A549 (cell line): ENCODE measurements around the gene YWHAG. TPM values are rescaled to one million over a fixed set of nuclear protein-coding genes. Genes with fewer than 3 reads are reported as not detected.
A peak's percentile ranks its signal among the peaks of the same experiment; 100 is the strongest.

Source experiments
- ATAC-seq, 2 experiments: fragments of 200-7000 bp in 1 of 2; fragments of >200 bp in 1 of 2; cut with Nextera tagmentation in 1 of 2; cut with Tn5 transposase in 1 of 2; 3 replicates each; pipeline versions ENCODE4 v1.8.0 to v1.9.1; 2018 to 2020; ENCODE audit warnings: mild to moderate bottlenecking in 1 of 2, moderate library complexity in 1 of 2
- CTCF ChIA-PET: fragments of 300-600 bp; sonication (Branson Sonifier 250); formaldehyde crosslinking; extraction: SDS; loops from one replicate; lab custom pipeline; 2021; ENCODE audit warnings: antibody characterized with exemption, inconsistent platforms; lab: Yijun Ruan, JAX
- POLR2A ChIA-PET: fragments of 350-600 bp; formaldehyde crosslinking; extraction: SDS; loops from one replicate; lab custom pipeline; 2021; ENCODE audit warnings: antibody characterized with exemption, inconsistent platforms; lab: Yijun Ruan, JAX
- DNase-seq, 2 experiments: peaks; one replicate each; pipeline versions ENCODE4 v3.0.0 to v3.0.0-alpha.2; 2011 to 2016; ENCODE audit warnings: low read depth in 1 of 2, low spot score in 1 of 2
- FAIRE-seq: peaks from 2 replicates; lab custom pipeline; 2011; peaks lifted over from hg19 to GRCh38; lab: Jason Lieb, UNC
- H3K27ac ChIP-seq, 2 experiments: fragments of >200 bp; sonication (Bioruptor Twin); formaldehyde crosslinking; 3 replicates each; pipeline ENCODE4 v1.5.1; 2016 to 2017
- H3K4me1 ChIP-seq: fragments of >200 bp; sonication (Bioruptor Twin); formaldehyde crosslinking; 3 replicates; pipeline ENCODE4 v1.6.1; 2016
- H3K4me2 ChIP-seq: fragments of >200 bp; sonication (Bioruptor Twin); formaldehyde crosslinking; 3 replicates; pipeline ENCODE4 v1.6.1; 2016
- H3K4me3 ChIP-seq: fragments of >200 bp; sonication (Bioruptor Twin); formaldehyde crosslinking; 3 replicates; pipeline ENCODE4 v1.5.1; 2016
- H3K9me3 ChIP-seq: fragments of >200 bp; sonication (Bioruptor Twin); formaldehyde crosslinking; 3 replicates; pipeline ENCODE4 v1.6.1; 2016
- CEBPB ChIP-seq, 2 experiments: fragments of >200 bp in 1 of 2; sonication (Bioruptor Twin) in 1 of 2; formaldehyde crosslinking in 1 of 2; IDR thresholded peaks; 2 replicates each; pipeline ENCODE4 v1.6.1; 2012 to 2016
- CTCF ChIP-seq: fragments of >200 bp; sonication (Bioruptor Twin); formaldehyde crosslinking; IDR thresholded peaks from 3 replicates; pipeline ENCODE4 v1.5.1; 2016
- E2F6 ChIP-seq: IDR thresholded peaks from 2 replicates; pipeline ENCODE4 v1.6.1; 2012; ENCODE audit warnings: low read depth, borderline replicate concordance
- EHMT2 ChIP-seq: fragments of 200-600 bp; sonication (generic); IDR thresholded peaks from 2 replicates; pipeline ENCODE4 v1.6.1; 2016; ENCODE audit warnings: antibody characterized with exemption, low read depth, mild to moderate bottlenecking, moderate library complexity
- HDAC2 ChIP-seq: fragments of 200-600 bp; sonication (generic); IDR thresholded peaks from 2 replicates; pipeline ENCODE4 v1.6.1; 2016
- HMGXB4 ChIP-seq: fragments of 250-450 bp; sonication (Bioruptor Pico); IDR thresholded peaks from 2 replicates; pipeline ENCODE4 v1.5.0; 2021; ENCODE audit warnings: mild to moderate bottlenecking, moderate library complexity, borderline replicate concordance
- HOXB13 ChIP-seq: fragments of 250-450 bp; sonication (Bioruptor Pico); IDR thresholded peaks from 2 replicates; pipeline ENCODE4 v1.5.0; 2020; ENCODE audit warnings: low read depth, mild to moderate bottlenecking, moderate library complexity
- KDM5A ChIP-seq: fragments of 200-600 bp; sonication (generic); IDR thresholded peaks from 2 replicates; pipeline ENCODE4 v1.6.1; 2016; ENCODE audit warnings: antibody characterized with exemption, mild to moderate bottlenecking
- POLR2AphosphoS2 ChIP-seq: conservative IDR thresholded peaks from 2 replicates; pipeline ENCODE4 v1.6.1; 2012; ENCODE audit warnings: low read length, improper control_type of control experiment, inconsistent platforms
- RARB ChIP-seq: fragments of 250-450 bp; sonication (Bioruptor Pico); IDR thresholded peaks from 2 replicates; pipeline ENCODE4 v1.8.0; 2021; ENCODE audit warnings: mild to moderate bottlenecking, moderate library complexity
- SMC3 ChIP-seq: fragments of >200 bp; sonication (Bioruptor Twin); formaldehyde crosslinking; IDR thresholded peaks from 3 replicates; pipeline ENCODE4 v1.6.1; 2018; ENCODE audit warnings: inconsistent platforms
- TFCP2L1 ChIP-seq: fragments of 250-450 bp; sonication (Bioruptor Pico); IDR thresholded peaks from 2 replicates; pipeline ENCODE4 v1.5.0; 2021; ENCODE audit warnings: mild to moderate bottlenecking
- WGBS: methylation state at CpG from one replicate; pipeline ENCODE4 v1.1.6; 2017; ENCODE audit errors: missing lambda C conversion rate; 5-methylcytosine and 5-hydroxymethylcytosine counted together
- polyA plus RNA-seq, 4 experiments: library from polyadenylated mRNA; depleted of rRNA in 3 of 4; stranded (reverse); fragments of >200 nt; fragmentation: RNase III in 1 of 4; extraction: RNeasy Plus Mini Kit Qiagen cat#74134 plus additional on column Dnase treatment in 1 of 4; gene quantifications; 2 replicates in 3 of 4; 3 replicates in 1 of 4; pipeline ENCODE4 v1.2.3, GENCODE V29; 2011 to 2017
- TF ChIP-seq, protein P1 (sequence below): fragments of >200 bp; sonication (Bioruptor Twin); formaldehyde crosslinking; IDR thresholded peaks from 2 replicates; pipeline ENCODE4 v1.6.1; 2016
- TF ChIP-seq, protein P2 (sequence below): fragments of 450-650 bp; IDR thresholded peaks from 2 replicates; pipeline ENCODE4 v1.6.1; 2014; ENCODE audit warnings: antibody characterized with exemption
- TF ChIP-seq, protein P3 (sequence below): fragments of >200 bp; sonication (Bioruptor Twin); formaldehyde crosslinking; IDR thresholded peaks from 3 replicates; pipeline ENCODE4 v1.6.1; 2016
- TF ChIP-seq, protein P4 (sequence below): fragments of 150-350 bp; IDR thresholded peaks from 2 replicates; pipeline ENCODE4 v1.6.1; 2014; ENCODE audit warnings: low read depth, mild to moderate bottlenecking, low read length

Gene YWHAG
- polyA plus RNA-seq, 2 of the 4 experiments (the other 2 are of a cell fraction): 141 to 302 TPM

GRCh38 chr7:76354981-76355730 is 3.6 kb downstream of the YWHAG start (continued):
- TF ChIP-seq, protein P1, sequence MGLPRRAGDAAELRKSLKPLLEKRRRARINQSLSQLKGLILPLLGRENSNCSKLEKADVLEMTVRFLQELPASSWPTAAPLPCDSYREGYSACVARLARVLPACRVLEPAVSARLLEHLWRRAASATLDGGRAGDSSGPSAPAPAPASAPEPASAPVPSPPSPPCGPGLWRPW: no peak
- TF ChIP-seq CEBPB (IDR thresholded peaks at IDR 0.05) (peak; percentile 65 to 84; a peak in 3 of 4 replicates), HOXB13 (CRISPR knock-in tag) (no peak), SMC3 (no peak), CTCF (no peak), HDAC2 (no peak), POLR2AphosphoS2 (no peak), EHMT2 (no peak), HMGXB4 (no peak), KDM5A (no peak), TFCP2L1 (0 out of 2 replicates have a peak, but pooled peaks have one; percentile 11), E2F6 (no peak)
- TF ChIP-seq, protein P2, sequence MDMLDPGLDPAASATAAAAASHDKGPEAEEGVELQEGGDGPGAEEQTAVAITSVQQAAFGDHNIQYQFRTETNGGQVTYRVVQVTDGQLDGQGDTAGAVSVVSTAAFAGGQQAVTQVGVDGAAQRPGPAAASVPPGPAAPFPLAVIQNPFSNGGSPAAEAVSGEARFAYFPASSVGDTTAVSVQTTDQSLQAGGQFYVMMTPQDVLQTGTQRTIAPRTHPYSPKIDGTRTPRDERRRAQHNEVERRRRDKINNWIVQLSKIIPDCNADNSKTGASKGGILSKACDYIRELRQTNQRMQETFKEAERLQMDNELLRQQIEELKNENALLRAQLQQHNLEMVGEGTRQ: no peak
- TF ChIP-seq, protein P3, sequence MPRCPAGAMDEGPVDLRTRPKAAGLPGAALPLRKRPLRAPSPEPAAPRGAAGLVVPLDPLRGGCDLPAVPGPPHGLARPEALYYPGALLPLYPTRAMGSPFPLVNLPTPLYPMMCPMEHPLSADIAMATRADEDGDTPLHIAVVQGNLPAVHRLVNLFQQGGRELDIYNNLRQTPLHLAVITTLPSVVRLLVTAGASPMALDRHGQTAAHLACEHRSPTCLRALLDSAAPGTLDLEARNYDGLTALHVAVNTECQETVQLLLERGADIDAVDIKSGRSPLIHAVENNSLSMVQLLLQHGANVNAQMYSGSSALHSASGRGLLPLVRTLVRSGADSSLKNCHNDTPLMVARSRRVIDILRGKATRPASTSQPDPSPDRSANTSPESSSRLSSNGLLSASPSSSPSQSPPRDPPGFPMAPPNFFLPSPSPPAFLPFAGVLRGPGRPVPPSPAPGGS: no peak

DNA sequence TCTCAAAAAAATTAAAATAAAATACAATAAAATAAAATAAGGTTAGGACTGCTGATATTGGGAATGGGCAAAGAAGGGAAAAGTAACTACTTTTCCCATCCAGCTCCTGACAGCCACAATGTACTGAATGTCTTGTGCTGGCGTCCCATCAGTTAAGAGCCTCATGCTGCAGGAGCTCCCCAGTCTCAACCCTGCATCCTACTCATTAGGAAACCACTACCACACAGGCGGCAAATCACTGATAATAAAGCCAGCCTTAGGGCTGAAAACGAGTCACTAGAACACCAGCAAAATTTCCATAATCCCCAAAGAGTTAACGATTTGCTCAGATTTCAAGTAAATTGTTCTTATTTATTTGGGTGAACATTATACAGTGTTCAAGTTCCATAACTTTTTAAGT is 4.3 kb downstream of the YWHAG start:
- CTCF ChIA-PET: interaction anchor here (0.9 to 2.2 kb wide), 3 partner anchors 13 to 35 kb away, joined by 3 to 6 read pairs (median 5); no protein-coding TSS in a partner anchor
- no peak for DNase-seq
- TF ChIP-seq, protein P4, sequence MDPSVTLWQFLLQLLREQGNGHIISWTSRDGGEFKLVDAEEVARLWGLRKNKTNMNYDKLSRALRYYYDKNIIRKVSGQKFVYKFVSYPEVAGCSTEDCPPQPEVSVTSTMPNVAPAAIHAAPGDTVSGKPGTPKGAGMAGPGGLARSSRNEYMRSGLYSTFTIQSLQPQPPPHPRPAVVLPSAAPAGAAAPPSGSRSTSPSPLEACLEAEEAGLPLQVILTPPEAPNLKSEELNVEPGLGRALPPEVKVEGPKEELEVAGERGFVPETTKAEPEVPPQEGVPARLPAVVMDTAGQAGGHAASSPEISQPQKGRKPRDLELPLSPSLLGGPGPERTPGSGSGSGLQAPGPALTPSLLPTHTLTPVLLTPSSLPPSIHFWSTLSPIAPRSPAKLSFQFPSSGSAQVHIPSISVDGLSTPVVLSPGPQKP: no peak
- no peak for TF ChIP-seq RARB (CRISPR knock-in tag)
- WGBS: 86% methylated on average over 4 of the region's 4 CpGs
- Histone ChIP-seq H3K9me3 (no peaks in the 10 kb centered on the region), H3K4me2 (no peak overlapping the region), H3K4me3 (no peak overlapping the region), H3K4me1 (peaks cover 58% of the 10 kb centered on the region), H3K27ac (no peak overlapping the region)
- POLR2A ChIA-PET: interaction anchor here (0.7 kb wide), 1 partner anchor 23 kb away, joined by 4 read pairs; no protein-coding TSS in a partner anchor
- ATAC-seq: no peak
- FAIRE-seq: no peak
